T1000 (cell line): ENCODE data around the gene RABL2A.
"Not testable (repeated sequence)": the region's sequence is repeated elsewhere in the genome, so short reads cannot be mapped to it uniquely, and the experiment has no call there.

Source experiments
- DNase-seq: peaks from one replicate; lab custom pipeline; 2025; ENCODE audit warnings: mixed read lengths; lab: John Stamatoyannopoulos, UW

RABL2A gene

DNA sequence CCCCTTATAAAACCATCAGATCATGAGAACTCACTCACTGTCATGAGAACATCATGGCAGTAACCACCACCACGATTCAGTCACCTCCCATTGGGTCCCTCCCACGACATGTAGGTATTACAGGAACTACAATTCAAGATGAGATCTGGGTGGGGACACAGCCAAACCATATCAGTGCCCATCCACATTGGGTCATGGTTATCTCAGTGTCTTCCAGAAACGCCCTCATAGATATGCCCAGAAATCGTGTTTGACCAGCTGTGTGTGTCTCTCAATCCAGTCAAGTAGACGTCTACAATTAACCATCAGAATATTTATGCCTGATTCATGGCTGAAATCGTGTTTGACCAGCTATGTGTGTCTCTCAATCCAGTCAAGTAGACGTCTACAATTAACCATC is 17.2 kb upstream of the RABL2A start:
- DNase-seq = not testable (repeated sequence)

DNA sequence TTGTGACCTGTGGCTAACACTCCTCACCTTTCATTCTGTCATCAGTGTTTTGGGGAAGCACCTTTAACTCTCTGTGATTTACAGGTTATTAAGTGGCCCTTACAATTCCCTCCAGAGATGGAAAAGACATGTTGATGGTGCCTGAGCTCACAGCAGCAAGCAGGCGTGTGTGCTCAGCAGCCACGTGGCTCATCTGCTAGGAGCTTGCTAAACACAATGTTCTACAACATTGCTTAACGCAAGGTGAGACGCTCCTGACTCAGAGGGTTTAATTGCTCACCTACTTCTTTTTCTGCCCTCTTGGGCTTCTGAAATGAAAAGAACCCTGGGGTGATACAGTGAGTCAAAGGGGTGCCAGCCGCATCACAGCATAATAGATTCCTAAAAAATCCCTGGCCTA is 6.1 kb upstream of the RABL2A start:
- not testable (repeated sequence) for DNase-seq

DNA sequence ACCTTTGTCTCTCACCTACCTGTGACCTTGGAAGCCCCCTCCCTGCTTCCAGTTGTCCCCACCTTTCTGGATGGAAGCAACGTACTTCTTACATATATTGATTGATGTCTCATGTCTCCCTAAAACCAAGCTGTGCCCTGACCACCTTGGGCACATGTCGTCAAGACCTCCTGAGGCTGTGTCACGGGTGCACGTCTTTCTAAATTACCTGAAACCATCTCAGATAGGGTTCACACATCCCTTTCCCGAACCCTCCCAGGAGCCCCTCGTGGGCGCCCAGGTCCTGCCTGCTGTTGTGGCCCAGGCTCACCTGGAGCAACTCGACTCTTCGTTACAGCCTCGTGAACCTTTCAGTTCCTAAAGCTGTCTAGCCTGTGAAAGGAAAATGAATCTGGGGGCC is 1.2 kb upstream of the RABL2A start:
- not testable (repeated sequence) for DNase-seq

DNA sequence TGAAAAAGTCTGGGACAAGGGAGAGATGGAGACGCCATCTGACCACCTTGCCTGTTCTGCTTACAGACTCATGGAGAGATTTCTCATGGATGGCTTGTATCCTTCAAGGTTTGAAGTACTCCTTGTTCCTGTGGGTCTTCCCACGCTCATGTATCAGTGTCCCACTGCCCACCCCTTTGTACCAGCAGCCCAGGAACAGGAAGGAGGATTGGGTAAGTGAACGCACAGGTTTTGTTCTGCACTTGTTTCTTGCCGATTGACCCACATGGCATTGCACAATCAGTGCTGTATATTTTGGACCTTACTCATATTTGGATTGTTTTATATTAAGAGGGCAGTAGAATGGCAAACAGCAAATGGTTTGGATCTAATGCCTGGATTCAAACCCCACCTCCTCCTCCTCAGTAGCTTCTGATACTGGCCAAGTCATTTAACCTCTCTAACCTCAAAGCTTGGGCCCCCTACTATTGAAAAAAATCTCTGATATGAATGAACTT is 5.8 kb downstream of the RABL2A start:
- not testable (repeated sequence) for DNase-seq

DNA sequence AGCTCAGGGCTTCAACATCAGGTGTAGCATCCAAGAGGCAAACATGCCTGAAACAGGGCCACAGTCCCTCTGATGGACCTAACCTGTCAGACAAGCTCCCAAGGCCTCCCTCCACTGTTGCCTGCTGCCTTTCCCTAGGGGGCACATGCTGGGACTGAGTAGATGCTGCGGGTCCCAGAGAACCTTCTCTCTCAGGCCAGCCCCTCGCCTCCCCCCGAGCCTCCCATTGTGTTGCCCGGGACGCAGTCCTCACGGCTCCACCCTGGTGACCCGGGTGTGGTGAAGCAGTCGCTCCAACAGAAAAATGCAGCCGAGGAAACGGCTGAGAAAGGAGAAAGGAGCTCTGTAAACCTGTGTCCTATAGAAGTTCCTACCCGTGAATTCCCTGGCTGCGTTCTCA is 8.3 kb downstream of the RABL2A start:
- not testable (repeated sequence) for DNase-seq

DNA sequence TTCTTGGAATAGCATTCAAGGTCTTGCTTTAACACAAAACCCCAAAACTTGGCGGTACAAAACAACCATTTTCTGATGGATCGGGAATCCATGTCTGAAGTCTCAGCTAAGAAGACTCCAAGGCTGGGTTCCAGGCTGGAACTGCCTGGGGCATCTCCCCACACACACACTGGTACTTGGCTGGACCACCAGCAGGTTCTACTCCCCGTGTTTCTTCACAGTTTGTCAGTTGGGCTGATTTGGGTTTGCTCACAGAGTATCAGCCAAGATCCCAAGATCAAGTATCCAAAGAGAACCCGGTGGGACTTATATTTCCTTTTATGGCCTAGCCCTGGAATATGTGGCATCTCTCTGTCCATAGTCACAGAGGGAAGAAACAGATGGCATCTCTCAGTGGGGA is 9.2 kb downstream of the RABL2A start:
- DNase-seq = not testable (repeated sequence)

DNA sequence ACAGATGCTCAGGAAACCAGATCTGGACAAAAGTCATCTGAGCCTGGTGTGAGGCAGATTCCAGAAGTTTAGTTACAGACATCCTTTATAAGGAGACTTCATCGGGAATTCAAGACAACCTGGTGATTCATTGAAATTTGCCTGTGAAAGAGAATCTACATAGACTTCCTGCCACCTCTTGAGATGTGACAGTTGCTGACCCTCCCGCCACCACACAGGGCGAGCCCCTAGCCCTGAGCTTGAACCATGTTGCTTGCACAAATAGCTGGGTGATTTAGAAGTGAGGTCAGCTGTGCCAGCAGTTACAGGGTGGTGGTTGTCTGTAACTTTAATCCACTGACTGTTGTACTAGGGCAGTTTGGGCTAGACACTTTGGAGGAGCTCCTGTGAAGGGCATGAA is 11.0 kb downstream of the RABL2A start:
- not testable (repeated sequence) for DNase-seq

DNA sequence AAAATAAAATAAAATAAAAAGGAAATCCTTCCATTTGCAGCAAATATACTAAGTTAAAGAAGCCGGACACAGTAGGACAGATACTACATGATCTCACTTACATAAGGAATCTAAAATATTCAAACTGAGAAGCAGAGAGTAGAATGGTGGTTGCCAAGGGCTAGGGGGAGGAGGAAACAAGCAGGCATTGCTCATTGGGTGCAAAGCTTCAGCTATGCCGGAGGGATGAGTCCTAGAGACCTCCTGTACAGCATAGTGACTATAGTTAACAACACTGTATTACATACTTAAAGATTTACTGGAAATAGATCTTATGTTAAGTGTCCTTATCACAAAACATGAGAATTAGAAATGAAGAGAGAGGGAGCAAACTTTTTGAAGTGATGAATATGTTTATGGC is 19.2 kb downstream of the RABL2A start:
- not testable (repeated sequence) for DNase-seq

DNA sequence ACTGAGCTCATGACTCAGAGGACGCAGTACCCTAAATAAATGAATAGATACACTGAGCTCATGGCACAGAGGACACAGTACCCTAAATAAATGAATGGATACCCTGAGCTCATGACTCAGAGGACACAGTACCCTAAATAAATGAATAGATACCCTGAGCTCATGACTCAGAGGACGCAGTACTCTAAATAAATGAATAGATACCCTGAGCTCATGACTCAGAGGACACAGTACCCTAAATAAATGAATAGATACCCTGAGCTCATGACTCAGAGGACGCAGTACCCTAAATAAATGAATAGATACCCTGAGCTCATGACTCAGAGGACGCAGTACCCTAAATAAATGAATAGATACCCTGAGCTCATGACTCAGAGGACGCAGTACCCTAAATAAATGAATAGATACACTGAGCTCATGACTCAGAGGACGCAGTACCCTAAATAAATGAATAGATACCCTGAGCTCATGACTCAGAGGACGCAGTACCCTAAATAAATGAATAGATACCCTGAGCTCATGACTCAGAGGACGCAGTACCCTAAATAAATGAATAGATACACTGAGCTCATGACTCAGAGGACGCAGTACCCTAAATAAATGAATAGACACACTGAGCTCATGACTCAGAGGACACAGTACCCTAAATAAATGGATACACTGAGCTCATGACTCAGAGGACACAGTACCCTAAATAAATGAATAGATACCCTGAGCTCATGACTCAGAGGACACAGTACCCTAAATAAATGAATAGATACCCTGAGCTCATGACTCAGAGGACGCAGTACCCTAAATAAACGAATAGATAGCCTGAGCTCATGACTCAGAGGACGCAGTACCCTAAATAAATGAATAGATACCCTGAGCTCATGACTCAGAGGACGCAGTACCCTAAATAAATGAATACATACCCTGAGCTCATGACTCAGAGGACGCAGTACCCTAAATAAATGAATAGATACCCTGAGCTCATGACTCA is 24.1 kb downstream of the RABL2A start:
- DNase-seq = not testable (repeated sequence)

DNA sequence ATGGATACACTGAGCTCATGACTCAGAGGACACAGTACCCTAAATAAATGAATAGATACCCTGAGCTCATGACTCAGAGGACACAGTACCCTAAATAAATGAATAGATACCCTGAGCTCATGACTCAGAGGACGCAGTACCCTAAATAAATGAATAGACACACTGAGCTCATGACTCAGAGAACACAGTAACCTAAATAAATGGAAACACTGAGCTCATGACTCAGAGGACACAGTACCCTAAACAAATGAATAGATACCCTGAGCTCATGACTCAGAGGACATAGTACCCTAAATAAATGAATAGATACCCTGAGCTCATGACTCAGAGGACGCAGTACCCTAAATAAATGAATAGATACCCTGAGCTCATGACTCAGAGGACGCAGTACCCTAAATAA is 25.5 kb downstream of the RABL2A start:
- not testable (repeated sequence) for DNase-seq

DNA sequence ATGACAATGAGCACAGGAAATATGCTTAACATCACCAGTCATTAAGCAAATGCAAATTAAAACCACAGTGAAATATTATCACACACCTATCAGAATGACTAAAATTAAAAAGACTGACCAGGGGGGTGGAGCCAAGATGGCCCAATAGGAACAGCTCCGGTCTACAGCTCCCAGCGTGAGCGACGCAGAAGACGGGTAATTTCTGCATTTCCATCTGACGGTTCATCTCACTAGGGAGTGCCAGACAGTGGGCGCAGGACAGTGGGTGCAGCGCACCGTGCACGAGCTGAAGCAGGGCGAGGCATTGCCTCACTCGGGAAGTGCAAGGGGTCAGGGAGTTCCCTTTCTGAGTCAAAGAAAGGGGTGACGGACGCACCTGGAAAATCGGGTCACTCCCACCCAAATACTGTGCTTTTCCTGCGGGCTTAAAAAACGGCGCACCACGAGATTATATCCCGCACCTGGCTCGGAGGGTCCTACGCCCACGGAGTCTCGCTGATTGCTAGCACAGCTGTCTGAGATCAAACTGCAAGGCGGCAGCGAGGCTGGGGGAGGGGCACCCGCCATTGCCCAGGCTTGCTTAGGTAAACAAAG is 29.1 kb downstream of the RABL2A start:
- DNase-seq = not testable (repeated sequence)

DNA sequence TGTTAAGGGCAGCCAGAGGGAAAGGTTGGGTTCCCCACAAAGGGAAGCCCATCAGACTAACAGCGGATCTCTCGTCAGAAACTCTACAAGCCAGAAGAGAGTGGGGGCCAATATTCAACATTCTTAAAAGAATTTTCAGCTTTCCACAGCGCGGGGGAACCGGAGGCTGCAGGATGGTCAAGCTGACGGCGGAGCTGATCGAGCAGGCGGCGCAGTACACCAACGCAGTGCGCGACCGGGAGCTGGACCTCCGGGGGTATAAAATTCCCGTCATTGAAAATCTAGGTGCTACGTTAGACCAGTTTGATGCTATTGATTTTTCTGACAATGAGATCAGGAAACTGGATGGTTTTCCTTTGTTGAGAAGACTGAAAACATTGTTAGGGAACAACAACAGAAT is 30.7 kb downstream of the RABL2A start:
- DNase-seq = not testable (repeated sequence)

DNA sequence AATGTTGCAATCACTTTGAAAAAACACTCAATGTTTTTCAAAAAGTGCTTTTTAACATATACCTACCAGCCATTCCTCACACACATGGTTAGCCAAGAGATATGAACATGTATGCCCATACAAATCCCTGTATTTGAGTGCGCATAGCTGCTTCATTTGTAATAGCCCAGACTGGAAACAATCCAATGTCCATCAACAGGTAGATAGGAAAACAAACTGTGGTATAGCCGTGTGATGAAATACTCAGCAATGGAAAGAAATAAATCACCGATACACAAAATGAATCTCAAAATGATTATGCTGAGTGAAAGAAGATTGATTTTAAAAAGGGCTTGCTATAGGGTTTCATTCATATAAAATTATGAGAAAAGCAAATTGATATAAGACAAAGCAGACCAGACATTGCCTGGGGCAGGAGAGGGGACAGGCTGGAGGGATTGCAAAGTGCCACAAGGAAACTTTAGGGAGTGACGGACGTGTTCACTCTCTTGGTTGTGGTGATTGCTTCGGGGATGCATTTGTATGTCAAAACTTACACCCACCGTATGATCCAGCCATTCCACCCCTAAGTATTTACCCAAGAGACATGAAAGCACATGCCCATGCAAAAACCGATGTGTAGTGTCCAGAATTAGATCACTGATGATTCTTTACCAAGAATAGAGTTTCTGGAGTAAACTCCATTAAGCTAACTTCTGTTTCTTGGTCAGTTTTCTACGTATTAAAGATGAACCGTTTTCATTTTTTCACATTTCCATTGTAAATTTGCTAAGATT is 36.4 kb downstream of the RABL2A start:
- DNase-seq = not testable (repeated sequence)

DNA sequence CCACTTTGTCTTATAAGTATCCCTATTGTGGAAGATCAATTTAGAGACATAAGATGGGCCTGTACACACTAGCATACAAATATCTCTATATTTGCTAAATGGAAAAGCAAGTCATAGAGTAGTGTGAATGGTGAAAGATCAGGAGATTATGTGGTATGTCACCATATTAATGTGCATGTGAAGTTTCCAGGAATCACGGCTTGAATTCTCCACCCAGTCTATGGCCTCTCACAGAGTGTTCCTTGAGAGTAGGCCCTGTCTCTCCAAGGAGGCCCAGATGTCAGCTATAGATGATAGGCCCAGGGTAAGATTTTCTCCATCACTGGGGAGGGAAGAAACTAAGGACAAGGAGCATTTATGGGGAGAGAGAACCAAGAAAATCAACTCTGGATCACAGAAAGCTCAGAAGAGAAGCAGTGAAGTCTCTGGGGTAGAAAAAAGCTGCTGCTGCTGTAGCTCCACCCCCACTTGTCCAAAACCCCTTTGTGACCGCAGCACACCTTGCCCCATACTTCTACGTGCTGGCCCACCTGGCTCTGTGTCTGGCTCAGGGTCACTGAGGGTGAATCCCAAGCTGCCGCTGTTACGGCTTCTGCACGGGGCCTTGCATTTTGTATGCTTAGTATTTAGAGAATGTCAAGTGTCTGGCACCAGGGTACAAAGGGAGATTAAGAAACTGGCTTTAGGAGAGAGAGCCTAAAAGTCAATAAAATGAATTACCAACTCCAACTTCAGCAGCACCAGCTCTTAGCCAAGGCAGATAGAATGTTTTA is 37.9 kb downstream of the RABL2A start:
- not testable (repeated sequence) for DNase-seq

DNA sequence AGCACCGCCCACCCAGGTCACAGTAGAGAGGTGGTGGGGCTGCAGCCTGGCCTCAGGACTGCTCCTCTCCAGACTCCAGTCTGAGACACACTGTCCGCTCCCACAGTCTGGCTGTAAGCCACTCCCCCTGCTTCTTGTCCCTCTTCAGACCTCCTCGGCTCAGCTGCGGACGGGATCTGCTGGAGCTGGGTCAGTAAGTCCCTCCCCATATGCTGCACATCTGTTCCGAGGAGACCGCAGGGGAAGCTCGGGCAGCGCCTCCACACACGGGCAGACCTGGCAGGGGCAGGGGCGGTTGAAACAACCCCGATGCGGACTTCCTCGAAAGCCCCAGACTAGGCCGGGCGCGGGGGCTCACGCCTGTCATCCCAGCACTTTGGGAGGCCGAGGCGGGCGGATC is 41.9 kb downstream of the RABL2A start:
- DNase-seq = not testable (repeated sequence)

DNA sequence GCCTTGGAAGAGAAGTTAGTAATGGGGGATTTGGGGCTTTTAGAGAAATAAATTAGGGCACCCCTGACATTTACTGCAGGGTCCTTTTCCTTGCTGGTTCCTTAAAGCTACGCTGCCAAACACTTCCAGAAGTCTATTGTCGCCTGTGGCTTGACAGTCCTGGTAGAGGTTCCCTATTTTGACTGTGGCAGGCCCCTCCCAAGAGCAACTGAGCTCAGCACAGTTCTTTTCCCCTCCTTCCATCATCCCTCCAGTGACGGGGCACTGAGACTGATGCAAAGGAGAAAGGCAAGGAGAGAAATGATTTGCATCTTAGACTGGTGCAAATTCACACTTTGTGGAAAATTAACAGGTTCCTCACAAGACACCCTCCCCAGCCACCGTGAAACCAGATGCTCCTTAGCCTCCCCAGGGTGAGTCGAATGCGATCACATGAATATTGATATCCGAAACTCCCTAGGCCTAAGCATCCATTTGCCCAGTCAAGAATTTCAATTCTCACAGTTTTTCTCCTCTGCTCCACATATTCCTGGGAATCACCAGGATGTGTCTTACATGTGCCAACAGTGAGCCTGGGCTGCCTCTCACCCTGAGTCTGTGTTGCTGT is 45.4 kb downstream of the RABL2A start:
- no peak for DNase-seq

DNA sequence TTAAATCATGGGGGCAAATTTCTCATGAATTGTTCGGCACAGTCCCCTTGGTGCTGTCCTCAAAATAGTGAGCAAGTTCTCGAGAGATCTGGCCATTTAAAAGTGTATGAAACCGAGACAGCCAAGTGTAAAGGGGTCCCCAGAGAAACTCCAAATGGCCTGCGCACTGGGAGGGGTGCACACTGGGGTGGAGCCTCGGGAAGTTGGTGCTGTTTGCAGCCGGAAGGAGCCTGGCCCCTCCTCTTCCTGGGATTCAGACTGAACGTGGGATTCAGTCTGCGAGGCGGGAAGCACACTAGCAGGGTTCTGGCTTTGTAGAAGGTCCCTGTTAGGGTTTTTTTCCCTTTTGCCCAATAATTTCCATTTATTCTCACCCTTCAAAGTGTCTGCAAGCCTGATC is 48.8 kb downstream of the RABL2A start:
- no peak for DNase-seq

DNA sequence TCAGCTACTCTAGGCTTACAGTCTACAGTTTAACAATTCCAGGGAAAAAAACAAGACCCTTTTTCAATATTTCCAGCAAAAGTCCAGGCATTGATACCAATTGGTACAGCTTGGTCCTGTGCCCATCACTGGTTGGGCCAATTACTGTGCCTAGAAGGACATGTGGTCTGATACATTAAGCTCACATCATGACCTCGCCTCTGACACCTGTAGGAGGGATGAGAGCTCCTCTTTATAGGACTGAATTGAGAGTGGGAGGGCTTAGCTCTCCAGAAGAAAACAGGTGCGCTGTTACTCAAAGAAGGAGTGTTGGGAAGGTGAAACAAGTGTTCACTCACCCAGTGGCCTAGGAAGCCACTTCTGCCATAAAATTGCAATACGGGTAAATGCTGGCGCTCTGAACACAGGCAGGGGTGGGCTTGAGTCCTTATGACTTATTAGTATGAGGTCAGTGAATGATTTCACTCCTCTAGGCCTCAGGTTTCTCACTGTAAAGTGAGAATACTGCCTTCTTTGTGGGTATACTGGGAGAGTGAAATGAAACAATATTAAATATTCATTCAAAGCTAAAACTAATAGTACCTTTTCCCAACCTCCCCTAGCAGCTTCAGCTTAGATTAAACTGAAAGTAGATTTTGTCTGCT is 49.7 kb downstream of the RABL2A start:
- no peak for DNase-seq

DNA sequence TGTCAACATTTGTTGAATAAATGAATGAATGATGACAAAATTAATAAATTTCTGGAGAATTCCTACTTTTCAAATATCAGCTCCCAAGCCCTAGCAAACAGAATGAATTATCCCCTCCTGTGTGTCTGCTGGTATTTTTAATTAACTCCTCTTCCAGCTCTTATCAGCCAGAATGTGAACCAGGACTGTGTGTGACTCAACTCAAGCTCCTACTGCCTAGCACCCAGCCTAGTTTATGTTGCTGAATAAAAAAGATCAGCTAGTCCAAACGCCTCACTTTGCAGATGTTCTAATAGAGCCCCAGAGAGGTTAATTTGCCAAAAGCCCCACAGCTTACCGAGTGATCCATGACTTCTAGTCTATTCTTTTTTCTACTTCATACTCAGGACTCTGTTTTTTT is 50.3 kb downstream of the RABL2A start:
- no peak for DNase-seq

DNA sequence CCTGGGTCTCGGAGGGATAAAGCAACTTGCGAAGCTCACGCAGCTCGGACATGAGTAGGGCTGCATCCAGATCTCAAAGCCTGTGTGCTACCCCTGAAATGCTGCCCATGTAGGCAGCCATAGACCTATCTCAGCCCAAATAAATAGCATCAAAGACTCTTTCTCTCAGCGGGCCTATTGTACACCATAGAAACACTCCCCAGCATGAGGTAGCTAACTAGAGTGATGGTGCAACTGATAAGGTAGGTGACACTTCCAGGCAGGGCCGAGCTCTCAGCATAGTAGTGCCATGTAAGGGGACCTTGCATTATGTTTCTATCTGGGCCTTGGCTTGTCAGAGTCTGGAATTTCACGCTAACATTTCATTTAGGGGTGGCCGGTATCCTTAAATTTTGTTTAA is 52.4 kb downstream of the RABL2A start:
- DNase-seq = no peak

DNA sequence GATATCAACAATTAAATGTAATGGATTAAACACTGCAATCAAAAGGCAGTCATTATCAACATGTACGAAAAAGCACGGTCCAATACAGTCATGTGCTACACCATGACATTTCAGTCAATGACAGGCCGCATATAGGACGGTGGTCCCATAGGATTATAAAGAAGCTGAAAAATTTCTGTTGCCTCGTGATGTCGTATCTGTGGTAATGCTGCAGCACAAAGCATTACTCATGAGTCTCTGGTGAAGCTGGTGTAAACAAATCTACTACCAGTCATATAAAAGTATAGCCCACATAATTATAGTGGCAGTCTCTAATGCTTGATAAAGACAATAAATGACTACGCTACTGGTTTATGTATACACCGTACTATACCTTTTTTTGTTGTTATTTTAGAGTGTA is 58.4 kb downstream of the RABL2A start:
- no peak for DNase-seq
